Panc1 (cell line): ENCODE measurements around the gene MFAP4. TPM values are rescaled to one million over a fixed set of nuclear protein-coding genes. Genes with fewer than 3 reads are reported as not detected.

ENCODE experiments used
- ATAC-seq: fragments of 200-7000 bp; cut with Tn5 transposase; 2 replicates; pipeline ENCODE4 v1.9.1; 2020; ENCODE audit warnings: mild to moderate bottlenecking, moderate library complexity
- BruUV-seq: library from RNA; stranded (reverse); fragments of 400-500 nt; replicated peaks from 2 replicates; lab custom pipeline; 2021; lab: Mats Ljungman, UMichigan
- CTCF ChIA-PET: fragments of 300-600 bp; sonication (Branson Sonifier 250); formaldehyde crosslinking; loops from one replicate; lab custom pipeline; 2022; ENCODE audit warnings: antibody characterized with exemption; lab: Charles Lee
- POLR2A ChIA-PET: fragments of 300-600 bp; sonication (Branson Sonifier 250); formaldehyde crosslinking; loops from one replicate; lab custom pipeline; 2022; ENCODE audit warnings: antibody characterized with exemption; lab: Charles Lee
- DNase-seq: peaks from one replicate; pipeline ENCODE4 v3.0.0-alpha.2; 2010; ENCODE audit warnings: low read depth, low spot score
- H3K27ac ChIP-seq: 2 replicates; pipeline ENCODE4 v1.5.1; 2011; ENCODE audit warnings: mild to moderate bottlenecking, low read length, inconsistent platforms
- H3K27me3 ChIP-seq: fragments of 200-500 bp; sonication (Bioruptor generic); 2 replicates; pipeline ENCODE4 v1.6.0; 2014; ENCODE audit warnings: low read length, inconsistent platforms; ENCODE audit not compliant: control insufficient read depth, insufficient read depth
- H3K36me3 ChIP-seq: fragments of 200-500 bp; sonication (Bioruptor generic); 2 replicates; pipeline ENCODE4 v1.5.1; 2014; ENCODE audit warnings: inconsistent platforms, mild to moderate bottlenecking, low read length, moderate library complexity; ENCODE audit not compliant: control insufficient read depth, insufficient read depth
- H3K4me1 ChIP-seq: 2 replicates; pipeline ENCODE4 v1.5.1; 2011; ENCODE audit warnings: inconsistent platforms, mild to moderate bottlenecking, low read length, moderate library complexity; ENCODE audit not compliant: control insufficient read depth, insufficient read depth
- H3K4me3 ChIP-seq, 2 experiments: 2 replicates each; pipeline ENCODE4 v1.5.1; 2011 to 2012; ENCODE audit warnings: low read depth in 2 of 2, low read length in 2 of 2, mild to moderate bottlenecking in 2 of 2, inconsistent platforms in 1 of 2, moderate library complexity in 1 of 2
- H3K9me3 ChIP-seq: fragments of 200-500 bp; sonication (Bioruptor generic); 2 replicates; pipeline ENCODE4 v1.5.1; 2014; ENCODE audit warnings: low read depth, mild to moderate bottlenecking, inconsistent platforms, low read length, moderate library complexity; ENCODE audit not compliant: control insufficient read depth, insufficient read depth
- CTCF ChIP-seq: fragments of 450-650 bp; IDR thresholded peaks from 2 replicates; pipeline ENCODE4 v1.5.1; 2017; ENCODE audit warnings: mild to moderate bottlenecking
- POLR2AphosphoS5 ChIP-seq: IDR thresholded peaks from 2 replicates; pipeline ENCODE4 v1.6.1; 2012; ENCODE audit warnings: mild to moderate bottlenecking, low read depth, low read length, moderate library complexity
- REST ChIP-seq, 2 experiments: IDR thresholded peaks; 2 replicates each; pipeline ENCODE4 v1.6.1; 2011 to 2012; ENCODE audit warnings: low read depth in 2 of 2, control low read depth in 1 of 2, low read length in 1 of 2, mild to moderate bottlenecking in 1 of 2, moderate library complexity in 1 of 2; ENCODE audit not compliant: insufficient read depth in 1 of 2
- SIN3A ChIP-seq: IDR thresholded peaks from 2 replicates; pipeline ENCODE4 v1.6.1; 2012; ENCODE audit warnings: low read depth, mild to moderate bottlenecking, low read length, moderate library complexity, borderline replicate concordance; ENCODE audit not compliant: insufficient read depth
- TCF7L2 ChIP-seq: IDR thresholded peaks from 2 replicates; pipeline ENCODE4 v1.6.1; 2011; ENCODE audit warnings: mild to moderate bottlenecking, low read depth, low read length, inconsistent platforms
- in situ Hi-C: cut with HindIII; loops from 2 replicates; pipeline ENCODE4 v1.10.0; 2016; ENCODE audit warnings: low sequenced_read_pairs, low pct_unique_long_range_greater_than_20kb
- intact Hi-C: fragments of 100-400 bp; cut with micrococcal nuclease; formaldehyde crosslinking; loops from one replicate; pipeline ENCODE4 v1.10.0; 2022; ENCODE audit not compliant: unreplicated experiment
- total RNA-seq: library from RNA; stranded (reverse); gene quantifications from one replicate; pipeline ENCODE4 v1.2.1, GENCODE V29; 2021; ENCODE audit not compliant: unreplicated experiment

Gene MFAP4
- total RNA-seq, 1 experiment from 2014 or later, result 0.92 TPM

- in situ Hi-C loops, result no loop called here
- CTCF ChIA-PET, result no interaction called here
Measured at GRCh38 chr17:19341211-19341631, 45.8 kb downstream of the MFAP4 start.

GRCh38 chr17:19339341-19339815, 47.6 kb downstream of the MFAP4 start:
- CTCF ChIA-PET, result no interaction called here
- TF ChIP-seq TCF7L2 (no peak), POLR2AphosphoS5 (no peak), SIN3A (no peak), CTCF (no peak), REST (IDR thresholded peaks at IDR 0.05; ENCODE audit: insufficient read depth in 1 of 2, low read depth in 2 of 2, low read length in 1 of 2) (no peak)
- no TSS peak for BruUV-seq
- Histone ChIP-seq H3K4me3 (no peak overlapping the region), H3K27me3 (no peaks in the 10 kb centered on the region), H3K4me1 (no peaks in the 10 kb centered on the region), H3K36me3 (no peaks in the 10 kb centered on the region), H3K9me3 (no peaks in the 10 kb centered on the region), H3K27ac (no peak overlapping the region)
- POLR2A ChIA-PET, result no interaction called here
- DNase-seq, result no peak
- intact Hi-C loops (no loop called here), in situ Hi-C loops (no loop called here)
- no peak for ATAC-seq

More at GRCh38 chr17:19341211-19341631, 45.8 kb downstream of the MFAP4 start:
- Histone ChIP-seq H3K4me1 (no peaks in the 10 kb centered on the region), H3K9me3 (no peaks in the 10 kb centered on the region), H3K4me3 (no peak overlapping the region), H3K36me3 (no peaks in the 10 kb centered on the region), H3K27ac (no peak overlapping the region), H3K27me3 (no peaks in the 10 kb centered on the region)
- POLR2A ChIA-PET, result no interaction called here
- ATAC-seq, result no peak
- intact Hi-C loops, result no loop called here
- DNase-seq, result no peak
- BruUV-seq, result no TSS peak
- no peak for TF ChIP-seq TCF7L2
